Sigmoid colon (tissue), 7 donors: ENCODE measurements around the gene ETS1. TPM values are rescaled to one million over a fixed set of nuclear protein-coding genes. Genes with fewer than 3 reads are reported as not detected.

Experiments used
- DNase-seq: peaks from one replicate; pipeline ENCODE4 v3.0.0-alpha.2; 2019
- H3K27ac ChIP-seq, 4 donors: fragments of 200-600 bp; sonication (generic); one replicate each; pipeline ENCODE4 v1.5.1; 2016 to 2019; ENCODE audit warnings: mild to moderate bottlenecking in 1 of 4
- H3K27me3 ChIP-seq, 3 donors: fragments of 200-600 bp; sonication (generic); one replicate each; pipeline ENCODE4 v1.5.1; 2019; ENCODE audit warnings: mild to moderate bottlenecking in 1 of 3
- H3K36me3 ChIP-seq, 4 donors: fragments of 200-600 bp; sonication (generic); one replicate each; pipeline ENCODE4 v1.5.1; 2016 to 2019
- H3K4me1 ChIP-seq, 4 donors: fragments of 200-600 bp; sonication (generic); one replicate each; pipeline ENCODE4 v1.5.1; 2017 to 2019
- H3K4me3 ChIP-seq, 4 donors: fragments of 200-600 bp; sonication (generic); one replicate each; pipeline ENCODE4 v1.5.1; 2017 to 2019; ENCODE audit warnings: mild to moderate bottlenecking in 2 of 4, moderate library complexity in 1 of 4
- H3K9me3 ChIP-seq, 4 donors: fragments of 200-600 bp in 3 of 4; sonication (generic) in 3 of 4; one replicate each; pipeline versions ENCODE4 v1.5.1 to v1.6.1; 2013 to 2019
- CTCF ChIP-seq, 4 experiments: fragments of 450-650 bp in 3 of 4; fragments of 200-600 bp in 1 of 4; IDR thresholded peaks; one replicate each; pipeline ENCODE4 v1.5.1; 2016 to 2019; ENCODE audit warnings: antibody characterized with exemption in 4 of 4, mild to moderate bottlenecking in 3 of 4, moderate library complexity in 2 of 4
- EP300 ChIP-seq, 4 donors: sonication (generic); formaldehyde crosslinking; IDR thresholded peaks; one replicate each; pipeline ENCODE4 v1.6.1; 2017; ENCODE audit warnings: antibody characterized with exemption in 4 of 4
- POLR2A ChIP-seq, 2 donors: fragments of 450-650 bp; IDR thresholded peaks; one replicate each; pipeline ENCODE4 v1.6.1; 2016; ENCODE audit warnings: antibody characterized with exemption in 2 of 2, mild to moderate bottlenecking in 2 of 2, moderate library complexity in 2 of 2
- POLR2AphosphoS5 ChIP-seq, 4 donors: sonication (generic); formaldehyde crosslinking; IDR thresholded peaks; one replicate each; pipeline ENCODE4 v1.6.1; 2017; ENCODE audit warnings: antibody characterized with exemption in 4 of 4
- WGBS, 2 donors: extraction: QIAGEN DNeasy Blood & Tissue Kit; methylation state at CpG; one replicate each; pipeline ENCODE4 v1.1.7; 2013; 5-methylcytosine and 5-hydroxymethylcytosine counted together
- intact Hi-C: fragments of 100-400 bp; cut with DNase I; formaldehyde crosslinking; loops from one replicate; pipeline ENCODE4 v1.15.1; 2023
- polyA plus RNA-seq, 3 donors: library from polyadenylated mRNA; stranded (reverse); fragments of 200-250 nt; gene quantifications; one replicate each; pipeline ENCODE4 v1.2.3, GENCODE V29; 2013
- total RNA-seq, 4 donors: library from RNA; depleted of rRNA; stranded (reverse); fragments of >200 nt; gene quantifications; one replicate each; pipeline ENCODE4 v1.1.0, GENCODE V29; 2016
- donor health status: healthy with polysubstance abuse.
- donor health status: Bipolar disorder and iron deficiency.
- donor health status: healthy.

Gene ETS1
- total and polyA plus RNA-seq, 7 donors = 12.5 to 122 (median 24.6) TPM

- no peak for DNase-seq
- Histone ChIP-seq H3K9me3 (no peaks in the 10 kb centered on the region), H3K36me3 (peaks cover 3 to 7% (median 5%) of the 10 kb centered on the region in 4 donors), H3K27me3 (no peaks in the 10 kb centered on the region), H3K4me1 (peaks cover 0 to 54% (median 38%) of the 10 kb centered on the region in 4 donors), H3K27ac (peak overlapping the region in 2 of 4 donors; percentile 75 to 87), H3K4me3 (no peak overlapping the region)
- no peak for TF ChIP-seq CTCF (IDR thresholded peaks at IDR 0.05)
- no peak for TF ChIP-seq POLR2AphosphoS5 (IDR thresholded peaks at IDR 0.05)
- TF ChIP-seq POLR2A (IDR thresholded peaks at IDR 0.05) = no peak
- TF ChIP-seq EP300 (IDR thresholded peaks at IDR 0.05) = no peak
- intact Hi-C loops = no loop called here
- 67 to 79% methylated on average over 3 of the region's 3 CpGs for WGBS, 2 donors
Measured at GRCh38 chr11:128494418-128495332, 92.7 kb downstream of the ETS1 start.

GRCh38 chr11:128493570-128493965, 93.8 kb downstream of the ETS1 start:
- Histone ChIP-seq H3K36me3 (peaks cover 3 to 18% (median 6%) of the 10 kb centered on the region in 4 donors), H3K4me1 (peaks cover 0 to 52% (median 30%) of the 10 kb centered on the region in 4 donors), H3K9me3 (no peaks in the 10 kb centered on the region), H3K27ac (peak overlapping the region; percentile 4 to 47 (median 37)), H3K27me3 (no peaks in the 10 kb centered on the region), H3K4me3 (no peak overlapping the region)
- intact Hi-C loops = no loop called here
- WGBS, 2 donors = 60 to 83% methylated on average over 2 of the region's 2 CpGs
- TF ChIP-seq POLR2AphosphoS5 (IDR thresholded peaks at IDR 0.05) (no peak), POLR2A (IDR thresholded peaks at IDR 0.05) (no peak), EP300 (IDR thresholded peaks at IDR 0.05) (no peak), CTCF (IDR thresholded peaks at IDR 0.05) (no peak)
- no peak for DNase-seq

GRCh38 chr11:128492903-128493569, 94.3 kb downstream of the ETS1 start:
- intact Hi-C loops = no loop called here
- peaks cover 4 to 23% (median 8%) of the 10 kb centered on the region in 4 donors for H3K36me3 ChIP-seq
- no peaks in the 10 kb centered on the region for H3K27me3 ChIP-seq
- H3K27ac ChIP-seq = peak overlapping the region; percentile 4 to 47 (median 37)
- no peak overlapping the region for H3K4me3 ChIP-seq
- WGBS, 2 donors = 66 to 80% methylated on average over 5 of the region's 5 CpGs
- H3K9me3 ChIP-seq = no peaks in the 10 kb centered on the region
- H3K4me1 ChIP-seq = peaks cover 0 to 53% (median 25%) of the 10 kb centered on the region in 4 donors
- no peak for TF ChIP-seq POLR2AphosphoS5 (IDR thresholded peaks at IDR 0.05)
- no peak for TF ChIP-seq CTCF (IDR thresholded peaks at IDR 0.05)
- TF ChIP-seq POLR2A (IDR thresholded peaks at IDR 0.05) = no peak
- no peak for TF ChIP-seq EP300 (IDR thresholded peaks at IDR 0.05)
- no peak for DNase-seq

GRCh38 chr11:128492461-128492860, 94.9 kb downstream of the ETS1 start:
- Histone ChIP-seq H3K27ac (peak overlapping the region; percentile 14 to 47 (median 37)), H3K4me1 (peaks cover 0 to 49% (median 19%) of the 10 kb centered on the region in 4 donors), H3K4me3 (no peak overlapping the region), H3K27me3 (no peaks in the 10 kb centered on the region), H3K36me3 (peaks cover 4 to 29% (median 9%) of the 10 kb centered on the region in 4 donors), H3K9me3 (no peaks in the 10 kb centered on the region)
- no peak for DNase-seq
- intact Hi-C loops = no loop called here
- 60 to 63% methylated on average over 2 of the region's 2 CpGs for WGBS, 2 donors
- no peak for TF ChIP-seq EP300 (IDR thresholded peaks at IDR 0.05)
- TF ChIP-seq POLR2AphosphoS5 (IDR thresholded peaks at IDR 0.05) = no peak
- no peak for TF ChIP-seq POLR2A (IDR thresholded peaks at IDR 0.05)
- TF ChIP-seq CTCF (IDR thresholded peaks at IDR 0.05) = no peak
